Colonic mucosa (tissue), 4 donors: ENCODE data around the gene OPTC. TPM values are rescaled to one million over a fixed set of nuclear protein-coding genes. Genes with fewer than 3 reads are reported as not detected.
A peak's percentile ranks its signal among the peaks of the same experiment; 100 is the strongest.

ENCODE experiments used
- DNase-seq: peaks from one replicate; pipeline ENCODE4 v3.0.0-alpha.2; 2020
- H3K27ac ChIP-seq: fragments of 200-600 bp; one replicate; pipeline ENCODE4 v1.8.0; 2021
- H3K27me3 ChIP-seq: fragments of 200-600 bp; one replicate; pipeline ENCODE4 v1.8.0; 2021
- H3K36me3 ChIP-seq: fragments of 200-600 bp; one replicate; pipeline ENCODE4 v1.8.0; 2021
- H3K4me1 ChIP-seq: fragments of 200-600 bp; one replicate; pipeline ENCODE4 v1.8.0; 2021; ENCODE audit warnings: mild to moderate bottlenecking
- H3K4me3 ChIP-seq: fragments of 200-600 bp; one replicate; pipeline ENCODE4 v1.8.0; 2021
- H3K9ac ChIP-seq, 2 donors: one replicate each; pipeline ENCODE4 v1.7.0; 2013; ENCODE audit warnings: control low read depth in 2 of 2, low read depth in 2 of 2, low read length in 2 of 2
- H3K9me3 ChIP-seq: fragments of 200-600 bp; one replicate; pipeline ENCODE4 v1.8.0; 2021
- intact Hi-C: fragments of 100-400 bp; cut with DNase I; formaldehyde crosslinking; loops from one replicate; pipeline ENCODE4 v1.14.1; 2022
- total RNA-seq, 2 donors: library from RNA; stranded (reverse); fragmentation: NEBNext Ultra II Directional in 1 of 2; extraction: Animal tissue kit (Norgen Biotek cat#: 25700) in 1 of 2; gene quantifications; one replicate each; pipeline ENCODE4 v1.2.1, GENCODE V29; 2021
- TF ChIP-seq, protein P1 (sequence below): fragments of 200-600 bp; IDR thresholded peaks from one replicate; pipeline ENCODE4 v1.8.0; 2022; ENCODE audit warnings: antibody characterized with exemption, mild to moderate bottlenecking
- donor health status: healthy.
- donor health status: DM: no; HTN: no; CAD: no.
- donor health status: DM: no; HTN: no; CAD: no.

Gene OPTC
- total RNA-seq, 2 donors from 2014 or later, result not detected

DNA sequence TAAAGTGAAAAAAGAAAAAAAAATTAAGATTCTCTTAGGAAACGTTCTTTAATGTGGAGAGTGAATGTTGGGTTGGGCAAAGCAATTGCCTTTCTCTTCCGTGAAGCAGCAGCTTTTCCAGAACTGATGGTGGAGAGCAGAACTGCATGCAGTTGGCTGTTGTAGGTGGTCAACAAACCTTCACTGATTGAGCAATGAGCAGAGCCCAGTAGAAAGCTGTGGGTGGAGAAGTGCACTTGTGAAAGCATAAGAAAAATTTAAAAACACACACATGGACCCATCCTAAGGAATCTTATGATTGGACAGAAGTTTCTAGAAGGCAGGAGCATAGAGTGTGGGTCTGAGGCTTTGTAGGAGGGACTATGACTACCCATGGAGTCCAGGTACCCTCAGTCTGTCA, 13.9 kb upstream of the OPTC start:
- Histone ChIP-seq H3K4me3 (no peak overlapping the region), H3K9me3 (no peaks in the 10 kb centered on the region), H3K27me3 (no peaks in the 10 kb centered on the region)

DNA sequence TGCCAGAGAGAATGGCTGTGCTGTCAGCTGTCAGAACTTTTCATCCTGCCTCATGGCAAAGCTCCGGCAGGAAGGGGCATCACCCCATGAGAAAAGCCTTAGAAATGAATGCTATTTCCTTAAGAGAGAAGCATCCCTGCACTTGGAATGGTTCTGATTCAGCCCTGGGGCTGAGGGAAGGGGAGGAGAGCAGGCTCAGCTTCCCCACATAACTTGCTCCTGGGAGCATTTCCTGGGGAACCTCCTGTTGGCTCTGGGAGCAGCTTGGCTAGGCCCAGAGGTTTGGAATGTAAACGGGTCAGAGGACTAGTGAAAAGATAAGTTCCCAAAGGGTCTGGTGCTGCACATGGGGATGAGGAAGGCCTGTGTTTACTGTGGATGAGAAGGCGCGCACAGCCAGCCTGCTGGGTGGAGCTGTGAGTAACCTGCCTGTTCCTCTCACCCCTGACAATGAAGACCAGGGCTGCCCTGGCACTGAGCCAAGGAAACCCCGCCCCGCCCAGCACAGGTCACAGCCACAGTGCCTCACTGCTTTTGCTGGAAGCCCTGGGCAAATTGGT, 13.3 kb upstream of the OPTC start:
- Histone ChIP-seq H3K9ac (peak overlapping the region in 1 of 2 donors; percentile 24), H3K27ac (peak overlapping the region; percentile 52), H3K27me3 (no peaks in the 10 kb centered on the region), H3K4me1 (peaks cover 5% of the 10 kb centered on the region), H3K36me3 (no peaks in the 10 kb centered on the region), H3K4me3 (no peak overlapping the region), H3K9me3 (no peaks in the 10 kb centered on the region)
- intact Hi-C loops, result loop anchor here (10.0 kb wide), 1 partner anchor 216 kb away; no protein-coding TSS in a partner anchor
- peak; percentile 84 for DNase-seq
- TF ChIP-seq, protein P1, sequence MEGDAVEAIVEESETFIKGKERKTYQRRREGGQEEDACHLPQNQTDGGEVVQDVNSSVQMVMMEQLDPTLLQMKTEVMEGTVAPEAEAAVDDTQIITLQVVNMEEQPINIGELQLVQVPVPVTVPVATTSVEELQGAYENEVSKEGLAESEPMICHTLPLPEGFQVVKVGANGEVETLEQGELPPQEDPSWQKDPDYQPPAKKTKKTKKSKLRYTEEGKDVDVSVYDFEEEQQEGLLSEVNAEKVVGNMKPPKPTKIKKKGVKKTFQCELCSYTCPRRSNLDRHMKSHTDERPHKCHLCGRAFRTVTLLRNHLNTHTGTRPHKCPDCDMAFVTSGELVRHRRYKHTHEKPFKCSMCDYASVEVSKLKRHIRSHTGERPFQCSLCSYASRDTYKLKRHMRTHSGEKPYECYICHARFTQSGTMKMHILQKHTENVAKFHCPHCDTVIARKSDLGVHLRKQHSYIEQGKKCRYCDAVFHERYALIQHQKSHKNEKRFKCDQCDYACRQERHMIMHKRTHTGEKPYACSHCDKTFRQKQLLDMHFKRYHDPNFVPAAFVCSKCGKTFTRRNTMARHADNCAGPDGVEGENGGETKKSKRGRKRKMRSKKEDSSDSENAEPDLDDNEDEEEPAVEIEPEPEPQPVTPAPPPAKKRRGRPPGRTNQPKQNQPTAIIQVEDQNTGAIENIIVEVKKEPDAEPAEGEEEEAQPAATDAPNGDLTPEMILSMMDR, result no peak

More for the DNA sequence above, 13.9 kb upstream of the OPTC start:
- no peaks in the 10 kb centered on the region for H3K36me3 ChIP-seq
- DNase-seq, result no peak
- H3K4me1 ChIP-seq, result peaks cover 5% of the 10 kb centered on the region
- H3K27ac ChIP-seq, result peak overlapping the region; percentile 52
- TF ChIP-seq, protein P1, result no peak
- no peak overlapping the region for H3K9ac ChIP-seq
- intact Hi-C loops, result loop anchor here (10.0 kb wide), 1 partner anchor 215 kb away; no protein-coding TSS in a partner anchor

- Histone ChIP-seq H3K27me3 (no peaks in the 10 kb centered on the region), H3K36me3 (no peaks in the 10 kb centered on the region), H3K9me3 (no peaks in the 10 kb centered on the region), H3K9ac (no peak overlapping the region), H3K4me3 (no peak overlapping the region), H3K27ac (peak overlapping the region; percentile 7), H3K4me1 (peaks cover 5% of the 10 kb centered on the region)
- DNase-seq, result no peak
- intact Hi-C loops, result loop anchor here (10.0 kb wide), 1 partner anchor 216 kb away; no protein-coding TSS in a partner anchor
- TF ChIP-seq, protein P1, result no peak
Measured at GRCh38 chr1:203481196-203481595, 12.8 kb upstream of the OPTC start.

- Histone ChIP-seq H3K9ac (peak overlapping the region; percentile 36 to 71), H3K4me1 (peaks cover 3% of the 10 kb centered on the region)
Measured at GRCh38 chr1:203486618-203487370, 7.2 kb upstream of the OPTC start.

DNA sequence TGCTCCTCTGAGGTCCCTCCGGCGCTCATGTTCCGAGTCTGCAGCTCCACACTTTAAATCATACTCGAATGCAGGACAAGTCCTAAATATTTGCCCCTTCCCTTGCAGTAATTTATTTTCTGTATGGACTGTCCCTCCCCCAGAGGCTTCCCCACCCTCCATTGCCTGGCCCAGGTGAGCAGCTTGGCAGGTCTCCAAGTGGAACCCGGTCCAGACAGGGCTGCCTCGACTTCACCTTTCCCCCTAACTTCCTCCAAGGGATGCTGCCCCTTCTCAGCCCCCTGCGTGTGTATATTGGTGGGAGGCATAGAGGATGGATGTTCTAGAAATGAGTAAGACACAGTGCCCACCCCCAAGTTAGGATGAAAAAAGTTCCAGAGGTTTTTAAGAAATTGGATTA, 5.4 kb upstream of the OPTC start:
- H3K36me3 ChIP-seq, result no peaks in the 10 kb centered on the region
- H3K27ac ChIP-seq, result no peak overlapping the region
- peaks cover 3% of the 10 kb centered on the region for H3K4me1 ChIP-seq
- intact Hi-C loops, result loop anchor here (10.0 kb wide), 1 partner anchor 224 kb away; no protein-coding TSS in a partner anchor
- H3K9ac ChIP-seq, result no peak overlapping the region
- H3K27me3 ChIP-seq, result no peaks in the 10 kb centered on the region
- no peak for DNase-seq
- no peak overlapping the region for H3K4me3 ChIP-seq
- TF ChIP-seq, protein P1, result no peak
- H3K9me3 ChIP-seq, result no peaks in the 10 kb centered on the region

More at GRCh38 chr1:203486618-203487370, 7.2 kb upstream of the OPTC start:
- H3K9me3 ChIP-seq, result no peaks in the 10 kb centered on the region
- H3K27ac ChIP-seq, result peak overlapping the region; percentile 56
- no peaks in the 10 kb centered on the region for H3K36me3 ChIP-seq
- intact Hi-C loops, result loop anchor here (2.0 to 10.0 kb wide), 3 partner anchors 46 to 222 kb away; no protein-coding TSS in a partner anchor
- DNase-seq, result no peak
- TF ChIP-seq, protein P1, result no peak
- H3K27me3 ChIP-seq, result no peaks in the 10 kb centered on the region
- H3K4me3 ChIP-seq, result no peak overlapping the region
